Right lobe of liver (tissue), 4 donors: ENCODE results near the gene SPATS2.

Experiments
- CTCF ChIP-seq, 4 donors: fragments of 200-600 bp in 3 of 4; fragments of 450-650 bp in 1 of 4; IDR thresholded peaks; one replicate each; pipeline versions ENCODE4 v1.5.1 to v1.8.0; 2016 to 2022; ENCODE audit warnings: antibody characterized with exemption in 4 of 4, mild to moderate bottlenecking in 2 of 4
- POLR2A ChIP-seq: fragments of 450-650 bp; IDR thresholded peaks from one replicate; pipeline ENCODE4 v1.6.1; 2017; ENCODE audit warnings: antibody characterized with exemption, mild to moderate bottlenecking
- donor health status: DM: no; HTN: no; CAD: no.
- donor health status: DM: no; HTN: no; CAD: no.
- donor health status: DM: no; HTN: yes; CAD: no.

GRCh38 chr12:49527361-49528130 is 160.3 kb downstream of the SPATS2 start:
- no peak for TF ChIP-seq CTCF (IDR thresholded peaks at IDR 0.05)
- TF ChIP-seq POLR2A, result no peak
